OCI-LY1 (cell line): ENCODE results near the gene IFT74.

ENCODE experiments used
- H2AFZ ChIP-seq: fragments of 200-600 bp; sonication (generic), shearing (Covaris generic); 2 replicates; pipeline ENCODE4 v1.6.0; 2014; ENCODE audit warnings: antibody characterized with exemption, mild to moderate bottlenecking, low read length
- H3F3A ChIP-seq: fragments of 200-600 bp; sonication (generic), shearing (Covaris generic); 2 replicates; pipeline ENCODE4 v1.6.0; 2014; ENCODE audit warnings: mild to moderate bottlenecking, antibody characterized with exemption, low read length, moderate library complexity; ENCODE audit not compliant: insufficient read depth
- H3K27ac ChIP-seq: fragments of 200-600 bp; sonication (generic); 2 replicates; pipeline ENCODE4 v1.5.1; 2014; ENCODE audit warnings: low read length, mixed run types, mild to moderate bottlenecking, low read depth; ENCODE audit not compliant: poor library complexity, severe bottlenecking
- H3K27me3 ChIP-seq: fragments of 200-600 bp; sonication (generic); 2 replicates; pipeline ENCODE4 v1.6.0; 2014; ENCODE audit warnings: antibody characterized with exemption, mild to moderate bottlenecking, low read length, moderate library complexity; ENCODE audit not compliant: insufficient read depth
- H3K36me3 ChIP-seq: fragments of 200-600 bp; sonication (generic); 2 replicates; pipeline ENCODE4 v1.6.1; 2014; ENCODE audit warnings: mild to moderate bottlenecking, antibody characterized with exemption, low read length, moderate library complexity, mixed read lengths; ENCODE audit not compliant: insufficient read depth
- H3K4me1 ChIP-seq: fragments of 200-600 bp; sonication (generic); 2 replicates; pipeline ENCODE4 v1.5.1; 2014; ENCODE audit warnings: mild to moderate bottlenecking, low read length, moderate library complexity; ENCODE audit not compliant: insufficient read depth, severe bottlenecking
- H3K4me2 ChIP-seq: fragments of 200-600 bp; sonication (generic), shearing (Covaris generic); 2 replicates; pipeline ENCODE4 v1.6.1; 2014; ENCODE audit warnings: low read length
- H3K4me3 ChIP-seq: fragments of 200-600 bp; sonication (generic); 2 replicates; pipeline ENCODE4 v1.5.1; 2014; ENCODE audit warnings: low read length, low read depth, mild to moderate bottlenecking, mixed read lengths; ENCODE audit not compliant: poor library complexity, severe bottlenecking
- H3K79me2 ChIP-seq: fragments of 200-600 bp; shearing (Covaris generic); 2 replicates; pipeline ENCODE4 v1.6.1; 2016; ENCODE audit warnings: mixed run types, low read length, mixed read lengths; ENCODE audit not compliant: insufficient read depth
- H3K9ac ChIP-seq: fragments of 200-600 bp; sonication (generic), shearing (Covaris generic); 2 replicates; pipeline ENCODE4 v1.6.1; 2014; ENCODE audit warnings: mild to moderate bottlenecking, low read length, mixed read lengths
- H3K9me2 ChIP-seq: fragments of 200-600 bp; sonication (generic), shearing (Covaris generic); 2 replicates; pipeline ENCODE4 v1.6.1; 2014; ENCODE audit warnings: low read depth, mild to moderate bottlenecking, low read length, mixed read lengths
- H3K9me3 ChIP-seq: fragments of 200-600 bp; shearing (Covaris generic); 2 replicates; pipeline ENCODE4 v1.6.1; 2014; ENCODE audit warnings: low read length, mixed read lengths
- H4K20me1 ChIP-seq: fragments of 200-600 bp; sonication (generic), shearing (Covaris generic); 2 replicates; pipeline ENCODE4 v1.6.0; 2016; ENCODE audit warnings: mild to moderate bottlenecking, low read length; ENCODE audit not compliant: insufficient read depth
- EZH2 ChIP-seq: fragments of 200-600 bp; sonication (generic), shearing (Covaris generic); IDR thresholded peaks from 2 replicates; pipeline ENCODE4 v1.8.0; 2017; ENCODE audit warnings: borderline replicate concordance, mixed run types, mild to moderate bottlenecking, antibody characterized with exemption, low read length, moderate library complexity, mixed read lengths
- TF ChIP-seq, protein P1 (sequence below): fragments of 200-600 bp; sonication (generic), shearing (Covaris generic); IDR thresholded peaks from 2 replicates; pipeline ENCODE4 v1.5.1; 2017; ENCODE audit warnings: mild to moderate bottlenecking, antibody characterized with exemption, low read length, moderate library complexity, mixed read lengths

Gene IFT74

DNA sequence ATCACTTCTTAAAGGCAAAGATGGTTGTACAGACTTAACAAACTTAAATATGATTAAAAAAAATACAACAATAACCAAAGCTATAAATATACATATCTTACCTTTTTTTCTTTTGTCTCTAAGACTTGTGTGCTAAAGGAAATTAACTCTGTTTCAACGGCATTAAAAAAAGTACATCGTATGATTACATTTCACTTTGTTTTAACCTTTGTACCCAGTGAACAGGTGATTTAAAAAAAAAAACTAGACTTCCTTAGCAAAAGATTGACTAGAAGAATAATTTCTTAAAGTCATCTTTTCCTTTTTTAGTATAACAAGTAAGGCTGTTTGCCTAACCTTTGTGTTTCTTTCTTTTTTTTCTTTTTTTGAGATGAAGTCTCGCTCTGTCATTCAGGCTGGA is 49.3 kb downstream of the IFT74 start, which contains the start of gene LRRC19:
TSS of gene LRRC19 (minus strand) at position 182 of the 400 bp plus-strand sequence. CDS start 5,978 bp downstream, outside the sequence.
- no peaks in the 10 kb centered on the region for H3K27me3 ChIP-seq

GRCh38 chr9:27019589-27019988 is 63.4 kb downstream of the IFT74 start:
- no peak overlapping the region for H3K4me2 ChIP-seq
- no peaks in the 10 kb centered on the region for H3K4me1 ChIP-seq
- no peak overlapping the region for H3K27ac ChIP-seq
- no peak overlapping the region for H3K4me3 ChIP-seq
- no peak overlapping the region for H3K9ac ChIP-seq
- peaks cover 16% of the 10 kb centered on the region for H3K36me3 ChIP-seq
- H2AFZ ChIP-seq: no peak overlapping the region
- no peaks in the 10 kb centered on the region for H3F3A ChIP-seq
- no peaks in the 10 kb centered on the region for H4K20me1 ChIP-seq
- no peak for TF ChIP-seq EZH2
- TF ChIP-seq, protein P1, sequence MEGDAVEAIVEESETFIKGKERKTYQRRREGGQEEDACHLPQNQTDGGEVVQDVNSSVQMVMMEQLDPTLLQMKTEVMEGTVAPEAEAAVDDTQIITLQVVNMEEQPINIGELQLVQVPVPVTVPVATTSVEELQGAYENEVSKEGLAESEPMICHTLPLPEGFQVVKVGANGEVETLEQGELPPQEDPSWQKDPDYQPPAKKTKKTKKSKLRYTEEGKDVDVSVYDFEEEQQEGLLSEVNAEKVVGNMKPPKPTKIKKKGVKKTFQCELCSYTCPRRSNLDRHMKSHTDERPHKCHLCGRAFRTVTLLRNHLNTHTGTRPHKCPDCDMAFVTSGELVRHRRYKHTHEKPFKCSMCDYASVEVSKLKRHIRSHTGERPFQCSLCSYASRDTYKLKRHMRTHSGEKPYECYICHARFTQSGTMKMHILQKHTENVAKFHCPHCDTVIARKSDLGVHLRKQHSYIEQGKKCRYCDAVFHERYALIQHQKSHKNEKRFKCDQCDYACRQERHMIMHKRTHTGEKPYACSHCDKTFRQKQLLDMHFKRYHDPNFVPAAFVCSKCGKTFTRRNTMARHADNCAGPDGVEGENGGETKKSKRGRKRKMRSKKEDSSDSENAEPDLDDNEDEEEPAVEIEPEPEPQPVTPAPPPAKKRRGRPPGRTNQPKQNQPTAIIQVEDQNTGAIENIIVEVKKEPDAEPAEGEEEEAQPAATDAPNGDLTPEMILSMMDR: no peak
- no peaks in the 10 kb centered on the region for H3K9me2 ChIP-seq
- no peaks in the 10 kb centered on the region for H3K27me3 ChIP-seq
- H3K9me3 ChIP-seq: no peaks in the 10 kb centered on the region
- no peaks in the 10 kb centered on the region for H3K79me2 ChIP-seq

More for the DNA sequence above, 49.3 kb downstream of the IFT74 start, which contains the start of gene LRRC19:
- Histone ChIP-seq H4K20me1 (no peaks in the 10 kb centered on the region), H3K4me3 (no peak within 1 kb of the TSS), H3K4me1 (no peaks in the 10 kb centered on the region), H3K9me3 (no peaks in the 10 kb centered on the region), H2AFZ (no peak within 1 kb of the TSS), H3K27ac (no peak within 1 kb of the TSS), H3K79me2 (no peaks in the 10 kb centered on the region), H3K4me2 (no peak within 1 kb of the TSS), H3K36me3 (no peaks in the 10 kb centered on the region), H3F3A (no peaks in the 10 kb centered on the region), H3K9me2 (no peaks in the 10 kb centered on the region), H3K9ac (no peak within 1 kb of the TSS)
- TF ChIP-seq, protein P1: no peak
- no peak for TF ChIP-seq EZH2

DNA sequence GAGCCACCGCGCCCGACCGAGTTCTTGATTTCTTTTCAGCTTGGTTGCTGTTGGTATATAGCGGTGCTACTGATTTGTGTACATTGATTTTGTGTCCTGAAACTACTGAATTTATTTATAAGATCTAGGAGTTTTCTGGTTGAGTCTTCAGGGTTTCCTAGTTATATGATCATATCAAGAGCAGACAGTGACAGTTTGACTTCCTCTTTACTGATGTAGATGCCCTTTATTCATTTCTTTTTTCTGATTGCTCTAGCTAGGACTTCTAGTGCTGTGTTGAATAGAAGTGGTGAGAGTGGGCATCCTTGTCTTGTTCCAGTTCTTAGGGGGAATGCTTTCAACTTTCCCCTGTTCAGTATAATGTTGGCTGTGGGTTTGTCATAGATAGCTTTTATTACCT is 66.7 kb downstream of the IFT74 start:
- H3K27me3 ChIP-seq: no peaks in the 10 kb centered on the region
- TF ChIP-seq, protein P1: no peak
- no peak for TF ChIP-seq EZH2
- no peak overlapping the region for H3K4me2 ChIP-seq

More for the DNA sequence above, 66.7 kb downstream of the IFT74 start:
- H3K9me2 ChIP-seq: no peaks in the 10 kb centered on the region
- peaks cover 10% of the 10 kb centered on the region for H3K36me3 ChIP-seq
- no peaks in the 10 kb centered on the region for H3K79me2 ChIP-seq
- H3F3A ChIP-seq: no peaks in the 10 kb centered on the region
- H3K9me3 ChIP-seq: no peaks in the 10 kb centered on the region
- H3K9ac ChIP-seq: no peak overlapping the region
- H3K4me1 ChIP-seq: no peaks in the 10 kb centered on the region
- no peak overlapping the region for H2AFZ ChIP-seq
- no peak overlapping the region for H3K4me3 ChIP-seq
- no peaks in the 10 kb centered on the region for H4K20me1 ChIP-seq
- no peak overlapping the region for H3K27ac ChIP-seq
